T47D (cell line): Measurements from ENCODE around the gene MEGF11.

Source experiments
- DNase-seq, 2 experiments: peaks; one replicate each; pipeline versions ENCODE4 v3.0.0 to v3.0.0-alpha.2; 2011 to 2012; ENCODE audit warnings: low read depth in 1 of 2, low spot score in 1 of 2
- JUND ChIP-seq: IDR thresholded peaks from 2 replicates; pipeline ENCODE4 v1.6.1; 2012; ENCODE audit warnings: low read depth
- in situ Hi-C: cut with HindIII; loops from 2 replicates; pipeline ENCODE4 v1.10.0; 2016; ENCODE audit warnings: low sequenced_read_pairs, low pct_unique_long_range_greater_than_20kb

The MEGF11 gene

DNA sequence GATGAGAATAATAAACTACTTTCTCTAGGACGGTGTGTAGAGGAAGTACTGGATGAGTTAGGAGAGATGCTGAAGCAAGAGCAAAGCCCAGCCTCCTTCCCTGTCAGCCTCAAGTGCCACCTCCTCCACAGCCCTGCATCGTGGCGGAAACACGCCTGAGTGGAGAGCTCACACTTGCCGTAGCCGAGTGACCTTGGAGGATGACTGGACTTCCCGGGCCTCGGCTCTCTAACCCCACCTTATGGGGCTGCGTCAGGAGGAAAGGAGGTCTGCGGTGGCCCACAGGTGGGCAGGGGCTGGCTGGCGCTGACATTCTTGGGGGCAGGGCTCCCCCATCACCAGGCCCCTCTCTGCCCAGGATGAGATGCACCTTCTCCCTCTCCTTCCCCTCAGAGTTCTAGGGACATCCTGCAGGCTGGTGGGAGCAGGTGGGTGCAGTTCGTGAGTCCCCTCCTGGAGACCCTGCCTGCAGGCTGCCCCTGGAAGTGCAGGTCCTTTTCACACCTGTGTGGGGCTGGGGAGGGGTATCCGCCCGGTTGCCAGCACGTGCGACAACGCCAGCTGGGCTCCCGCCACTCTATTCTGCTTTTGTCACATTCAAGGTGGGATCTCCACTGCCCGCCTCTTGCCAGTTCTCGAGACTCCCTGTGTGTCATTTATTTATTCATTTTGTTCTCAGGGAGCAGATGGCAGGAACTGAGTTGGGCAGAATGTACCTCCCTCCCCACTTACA, 175.2 kb downstream of the MEGF11 start:
- DNase-seq = no peak
- in situ Hi-C loops = no loop called here
- TF ChIP-seq JUND = no peak

DNA sequence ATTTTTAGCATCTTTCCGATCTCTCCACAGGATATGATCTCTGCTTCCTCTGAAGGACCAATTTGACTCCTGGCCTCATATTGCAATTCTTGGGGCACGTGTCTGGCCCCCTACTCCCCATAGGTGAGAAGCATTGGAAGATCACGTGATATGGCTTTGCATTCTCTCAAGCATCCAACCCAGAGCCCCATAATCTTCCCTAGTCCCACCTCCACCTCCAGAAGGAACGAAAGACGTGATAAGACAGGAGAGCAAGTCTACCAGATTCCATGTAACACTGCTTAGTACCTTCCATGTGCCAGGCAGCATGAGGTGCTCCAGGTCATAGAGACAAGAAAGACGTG, 176.3 kb downstream of the MEGF11 start:
- in situ Hi-C loops = no loop called here
- no peak for TF ChIP-seq JUND
- DNase-seq = no peak

GRCh38 chr15:66076591-66077319, 176.8 kb downstream of the MEGF11 start:
- DNase-seq = no peak
- in situ Hi-C loops = no loop called here

DNA sequence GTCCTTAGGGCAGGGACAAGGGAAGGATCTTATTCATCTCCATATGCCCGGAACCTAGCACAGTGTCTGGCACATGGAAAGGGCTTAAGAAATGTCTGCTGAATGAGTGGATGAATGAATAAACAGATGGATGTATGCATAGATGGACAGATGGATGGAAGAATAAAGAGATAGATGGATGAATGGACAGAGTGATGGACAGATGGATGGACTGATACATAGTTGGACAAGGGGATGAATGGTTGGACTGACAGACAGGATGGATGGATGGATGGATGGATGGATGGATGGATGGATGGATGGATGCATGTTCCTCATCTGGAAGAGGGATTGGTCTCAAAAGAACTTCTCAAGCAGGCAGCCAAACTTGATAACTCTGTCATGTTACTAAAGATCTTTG, 177.6 kb downstream of the MEGF11 start:
- DNase-seq = no peak
- in situ Hi-C loops = no loop called here
- no peak for TF ChIP-seq JUND

More at GRCh38 chr15:66076591-66077319, 176.8 kb downstream of the MEGF11 start:
- no peak for TF ChIP-seq JUND

GRCh38 chr15:66072616-66073361, 180.8 kb downstream of the MEGF11 start:
- TF ChIP-seq JUND = no peak
- no peak for DNase-seq
- in situ Hi-C loops = no loop called here

- TF ChIP-seq JUND = no peak
- in situ Hi-C loops = no loop called here
- no peak for DNase-seq
Measured at GRCh38 chr15:66071921-66072295, 181.6 kb downstream of the MEGF11 start.

DNA sequence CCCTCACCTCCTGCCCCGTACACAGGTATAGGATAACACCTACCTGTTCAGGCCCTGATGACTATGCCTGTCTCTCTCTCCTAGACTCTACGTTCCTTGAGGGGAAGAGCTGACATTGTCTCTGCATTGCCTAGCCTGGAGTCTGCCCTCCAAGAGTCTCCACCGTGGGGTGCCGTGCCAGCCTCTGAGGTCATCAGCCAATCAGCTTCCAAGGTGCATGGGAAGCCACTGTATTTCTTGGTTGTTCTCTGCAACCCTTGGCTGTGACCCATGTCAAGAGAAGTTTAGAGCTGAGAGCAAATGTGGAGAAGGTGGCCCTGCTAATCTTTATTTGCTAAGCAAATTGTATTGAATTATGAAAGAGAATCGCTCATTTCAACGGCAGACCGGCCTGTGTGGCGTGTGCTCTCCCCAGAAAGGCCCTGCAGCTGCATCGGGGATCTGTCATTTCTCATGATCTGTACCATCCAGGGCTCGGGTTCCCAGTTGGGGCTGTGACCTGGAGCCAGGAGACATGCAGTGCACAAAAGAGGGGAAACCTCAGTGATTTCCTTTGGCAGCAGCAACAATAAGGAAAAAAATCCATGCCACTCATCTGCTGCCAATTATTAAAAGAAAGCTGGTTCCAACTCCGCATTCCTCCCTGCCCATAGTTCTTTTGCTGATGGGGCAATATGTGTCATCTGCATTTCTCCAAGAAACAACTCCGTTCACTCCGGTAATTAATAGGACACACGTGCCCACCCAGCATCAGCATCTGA, 182.2 kb downstream of the MEGF11 start:
- TF ChIP-seq JUND = no peak
- DNase-seq = no peak
- in situ Hi-C loops = no loop called here

GRCh38 chr15:66070220-66070934, 183.2 kb downstream of the MEGF11 start:
- DNase-seq = peak in 1 of 2 experiments; percentile 69
- no peak for TF ChIP-seq JUND
- in situ Hi-C loops = no loop called here

GRCh38 chr15:66069751-66070150, 183.8 kb downstream of the MEGF11 start:
- in situ Hi-C loops = no loop called here
- TF ChIP-seq JUND = no peak
- DNase-seq = peak in 1 of 2 experiments; percentile 6

DNA sequence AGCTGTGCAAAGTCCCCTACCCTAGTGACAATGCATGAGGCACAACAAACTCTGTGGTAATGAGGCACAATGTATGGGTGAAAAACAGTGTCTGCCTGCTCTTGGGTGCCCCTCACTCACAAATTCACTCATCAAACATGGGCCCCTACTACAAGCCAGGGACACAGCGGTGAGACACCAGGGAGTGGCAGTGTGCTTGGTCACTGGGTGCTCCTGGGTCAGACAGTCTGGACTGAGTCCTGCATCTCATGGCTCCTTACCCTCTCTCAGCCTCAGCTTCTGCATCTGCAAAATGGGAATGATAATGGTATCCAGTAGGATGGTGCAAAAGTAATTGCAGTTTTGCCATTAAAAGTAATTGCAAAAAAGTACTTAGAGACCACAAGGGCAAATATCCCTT, 184.7 kb downstream of the MEGF11 start:
- DNase-seq = no peak
- in situ Hi-C loops = no loop called here
- TF ChIP-seq JUND = no peak

DNA sequence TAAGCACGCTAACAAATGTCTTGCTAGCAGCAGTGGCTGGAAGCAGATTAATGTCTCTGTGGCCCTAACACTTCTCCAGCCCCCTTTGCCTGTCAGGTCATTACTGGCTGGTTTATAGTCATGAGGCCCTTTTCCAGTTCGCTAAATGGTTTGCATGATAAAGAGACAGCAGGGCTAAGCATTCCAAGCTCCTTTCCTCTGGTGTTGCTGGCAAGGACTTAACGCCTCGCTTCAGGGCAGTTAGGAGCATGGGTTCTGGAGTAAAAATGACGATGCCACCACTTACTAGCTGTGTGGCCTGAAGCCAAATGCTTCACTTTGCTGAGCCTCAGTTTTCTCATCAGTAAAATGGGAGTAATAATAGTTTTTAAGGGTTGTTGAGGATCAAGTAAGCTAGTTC, 185.9 kb downstream of the MEGF11 start:
- no peak for DNase-seq
- in situ Hi-C loops = no loop called here
- TF ChIP-seq JUND = no peak

GRCh38 chr15:66066481-66066880, 187.1 kb downstream of the MEGF11 start:
- no peak for TF ChIP-seq JUND
- in situ Hi-C loops = no loop called here
- no peak for DNase-seq
